D721Med (cell line): ENCODE results near the gene PSAT1.
A peak's percentile ranks its signal among the peaks of the same experiment; 100 is the strongest.

ENCODE experiments used
- DNase-seq: peaks from one replicate; pipeline ENCODE4 v3.0.0; 2011; ENCODE audit warnings: low spot score; ENCODE audit not compliant: insufficient read length
- FAIRE-seq: peaks from 2 replicates; lab custom pipeline; 2011; peaks lifted over from hg19 to GRCh38; lab: Jason Lieb, UNC
- TF ChIP-seq, protein P1 (sequence below): IDR thresholded peaks from 2 replicates; pipeline ENCODE4 v1.5.1; 2012; ENCODE audit warnings: mild to moderate bottlenecking, control low read depth; ENCODE audit not compliant: insufficient read depth; ENCODE audit errors: missing control alignments

PSAT1 gene

DNA sequence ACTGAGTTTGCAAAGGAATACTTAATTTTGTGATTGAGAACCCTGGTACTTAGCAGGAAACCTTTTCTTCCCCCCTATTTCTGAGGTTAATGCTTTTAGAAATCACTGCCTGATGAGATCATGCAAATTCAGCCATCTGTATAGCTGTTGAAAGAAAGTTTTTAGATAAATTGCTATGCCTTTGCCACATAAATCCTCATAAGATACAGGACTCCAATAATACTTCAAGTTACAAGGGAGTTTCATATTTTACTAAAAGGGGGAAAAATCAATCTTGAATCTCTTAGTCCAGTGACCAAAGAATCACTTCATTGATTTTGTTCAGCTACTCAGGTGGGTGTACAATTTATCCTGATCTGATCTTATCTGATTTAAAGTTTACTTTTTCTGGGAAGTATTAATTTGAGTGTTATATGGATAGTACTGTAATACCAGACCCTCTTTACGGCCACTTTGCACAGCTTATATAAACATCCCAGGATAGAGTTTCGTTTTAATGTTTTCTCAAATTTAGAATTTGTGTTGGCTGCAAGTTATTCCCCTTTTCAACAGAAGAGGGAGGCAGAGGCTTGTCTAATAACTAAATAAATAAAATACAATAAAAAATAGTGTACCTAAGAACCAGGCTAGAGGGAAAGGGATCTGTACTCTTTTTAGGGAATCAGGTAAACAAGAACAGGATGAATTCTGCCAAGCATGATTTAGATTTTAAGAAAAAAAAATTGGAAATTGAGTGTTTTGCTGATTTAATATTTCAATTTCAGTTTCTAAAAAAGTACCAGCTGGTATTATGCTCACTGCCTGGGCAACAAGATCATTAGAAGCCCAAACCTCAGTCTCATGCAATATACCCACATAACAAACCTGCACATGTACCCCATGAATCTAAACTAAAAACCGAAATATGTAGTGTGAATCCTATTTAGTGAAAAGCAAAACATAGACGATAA lies 69.1 kb downstream of the PSAT1 start:
- TF ChIP-seq, protein P1, sequence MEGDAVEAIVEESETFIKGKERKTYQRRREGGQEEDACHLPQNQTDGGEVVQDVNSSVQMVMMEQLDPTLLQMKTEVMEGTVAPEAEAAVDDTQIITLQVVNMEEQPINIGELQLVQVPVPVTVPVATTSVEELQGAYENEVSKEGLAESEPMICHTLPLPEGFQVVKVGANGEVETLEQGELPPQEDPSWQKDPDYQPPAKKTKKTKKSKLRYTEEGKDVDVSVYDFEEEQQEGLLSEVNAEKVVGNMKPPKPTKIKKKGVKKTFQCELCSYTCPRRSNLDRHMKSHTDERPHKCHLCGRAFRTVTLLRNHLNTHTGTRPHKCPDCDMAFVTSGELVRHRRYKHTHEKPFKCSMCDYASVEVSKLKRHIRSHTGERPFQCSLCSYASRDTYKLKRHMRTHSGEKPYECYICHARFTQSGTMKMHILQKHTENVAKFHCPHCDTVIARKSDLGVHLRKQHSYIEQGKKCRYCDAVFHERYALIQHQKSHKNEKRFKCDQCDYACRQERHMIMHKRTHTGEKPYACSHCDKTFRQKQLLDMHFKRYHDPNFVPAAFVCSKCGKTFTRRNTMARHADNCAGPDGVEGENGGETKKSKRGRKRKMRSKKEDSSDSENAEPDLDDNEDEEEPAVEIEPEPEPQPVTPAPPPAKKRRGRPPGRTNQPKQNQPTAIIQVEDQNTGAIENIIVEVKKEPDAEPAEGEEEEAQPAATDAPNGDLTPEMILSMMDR = peak; percentile 54
- FAIRE-seq (no peak), DNase-seq (no peak)

DNA sequence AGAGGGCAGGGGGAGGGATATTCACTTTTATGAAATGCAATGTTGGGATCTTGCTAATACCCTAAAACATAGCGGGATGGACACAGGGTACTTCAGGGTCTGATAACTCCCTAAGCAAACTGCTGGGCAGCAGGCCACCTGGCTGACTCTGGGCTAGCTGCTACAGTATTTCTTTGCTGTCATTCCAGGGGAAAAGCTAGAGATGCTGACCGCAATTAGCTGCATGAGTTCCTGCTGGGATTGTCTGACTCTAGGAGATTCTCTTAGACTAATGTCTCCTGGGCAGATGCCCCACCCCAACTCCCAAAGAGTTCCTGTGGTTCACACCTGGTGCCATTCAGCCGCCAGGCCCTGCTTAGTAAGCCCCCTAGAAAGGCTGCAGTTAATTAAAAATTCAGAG lies 69.9 kb downstream of the PSAT1 start:
- TF ChIP-seq, protein P1 = no peak
- DNase-seq = no peak
- FAIRE-seq = no peak

DNA sequence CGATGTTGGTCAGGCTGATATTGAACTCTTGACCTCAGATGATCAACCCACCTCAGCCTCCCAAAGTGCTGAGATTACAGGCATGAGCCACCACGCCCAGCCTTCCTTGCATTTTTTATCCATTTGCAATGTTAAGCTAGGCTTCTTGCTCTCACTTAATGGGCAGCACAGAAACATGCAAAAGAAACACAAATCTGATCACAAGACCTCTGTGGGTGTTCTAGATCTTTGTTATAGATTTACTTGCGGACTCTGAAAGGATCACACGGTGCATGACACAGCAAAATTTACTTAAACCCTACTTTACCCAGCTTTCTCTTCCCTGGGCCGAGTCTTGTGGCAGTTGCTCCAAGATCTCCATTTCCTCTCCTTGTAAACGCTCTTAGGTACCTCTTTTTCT lies 71.3 kb downstream of the PSAT1 start:
- no peak for DNase-seq
- TF ChIP-seq, protein P1 = no peak
- no peak for FAIRE-seq

DNA sequence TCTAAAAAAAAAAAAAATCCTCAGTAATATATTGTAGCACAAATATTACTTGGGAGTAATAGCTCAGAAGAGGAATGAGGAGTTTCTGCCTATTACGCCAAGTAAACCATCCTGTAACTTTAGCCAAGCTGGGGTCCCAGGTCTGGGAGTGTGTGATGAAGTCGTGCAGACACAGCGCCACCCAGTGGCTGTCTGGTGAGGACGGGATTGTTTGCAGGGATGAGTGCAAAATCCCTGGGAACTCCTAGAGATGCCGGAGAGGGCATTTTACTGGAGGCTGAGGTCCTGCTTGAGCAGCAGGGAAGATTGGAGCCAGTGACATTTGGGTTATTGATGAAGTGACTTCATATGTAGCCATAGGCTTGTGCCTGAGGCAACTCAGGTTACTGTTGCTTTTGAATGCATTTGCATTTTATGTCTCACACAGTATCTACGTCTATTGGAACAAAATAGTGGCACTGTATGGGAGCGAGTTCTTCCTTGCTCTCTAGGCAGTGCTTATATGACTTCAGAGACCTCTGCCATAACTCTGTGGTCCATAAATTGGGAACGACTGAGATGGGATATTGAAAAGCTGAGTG lies 72.8 kb downstream of the PSAT1 start:
- FAIRE-seq (no peak), DNase-seq (no peak)
- TF ChIP-seq, protein P1 = peak; percentile 77

DNA sequence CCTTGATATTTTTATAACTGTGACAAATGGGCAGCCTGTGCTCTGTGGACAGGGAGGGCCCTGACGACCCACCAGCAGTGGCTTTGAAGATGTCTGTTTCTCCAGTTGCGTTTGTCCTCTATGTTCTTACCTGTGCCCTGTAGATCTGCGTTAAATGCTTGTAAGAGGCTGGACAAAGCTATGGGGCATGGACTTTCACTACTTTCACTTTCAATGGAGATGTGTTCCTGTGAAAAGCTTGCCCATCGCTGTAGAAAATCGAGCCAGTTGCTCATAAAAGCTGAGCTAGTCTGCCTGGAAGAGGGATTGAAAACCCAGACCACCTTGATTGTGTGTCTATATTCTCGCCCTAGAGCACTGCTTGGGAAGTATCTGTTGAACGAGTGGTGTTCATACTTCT lies 74.1 kb downstream of the PSAT1 start:
- DNase-seq (no peak), FAIRE-seq (no peak)
- TF ChIP-seq, protein P1 = no peak

DNA sequence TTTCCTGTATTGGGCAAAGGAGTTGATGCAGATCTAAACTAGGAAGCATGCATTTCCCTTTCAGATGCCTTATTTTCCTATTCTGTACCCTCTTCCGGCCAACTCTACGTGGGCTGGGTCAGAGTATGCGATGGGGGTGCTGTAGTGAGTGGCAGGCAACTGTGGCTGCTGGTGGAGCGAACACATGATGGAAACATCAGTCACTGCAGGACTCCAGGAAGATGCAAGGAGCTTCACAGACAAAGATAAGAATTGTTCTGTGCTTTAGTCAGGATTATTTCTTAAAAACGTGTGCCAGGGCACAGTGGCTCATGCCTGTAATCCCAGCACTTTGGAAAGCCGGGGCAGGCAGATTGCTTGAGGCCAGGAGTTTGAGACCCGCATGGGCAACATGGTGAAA lies 75.1 kb downstream of the PSAT1 start:
- TF ChIP-seq, protein P1 = no peak
- no peak for FAIRE-seq
- DNase-seq = no peak
